Stimulated activated CD8-positive, alpha-beta memory T cell treated with anti-CD3 and anti-CD28 coated beads, Interleukin-12 subunit alpha, Interleukin-12 subunit beta, amount 100 ng/mL, for 1 hour (primary cell): Measurements from ENCODE around the gene FUT3.

Experiments
- DNase-seq: peaks from one replicate; pipeline ENCODE4 v3.0.0-alpha.2; 2020; ENCODE audit warnings: low read depth

The FUT3 gene

GRCh38 chr19:5800361-5801270, 50.6 kb downstream of the FUT3 start:
- no peak for DNase-seq

GRCh38 chr19:5799247-5800241, 51.7 kb downstream of the FUT3 start:
- DNase-seq: no peak

- no peak for DNase-seq
Measured at GRCh38 chr19:5798244-5798643, 53.0 kb downstream of the FUT3 start.

- no peak for DNase-seq
Measured at GRCh38 chr19:5795382-5795919, 55.8 kb downstream of the FUT3 start.

GRCh38 chr19:5793188-5793587, 58.1 kb downstream of the FUT3 start:
- DNase-seq: no peak
